OCI-LY7 (cell line): ENCODE data around the gene LGR5. TPM values are rescaled to one million over a fixed set of nuclear protein-coding genes. Genes with fewer than 3 reads are reported as not detected.

Experiments used
- BruUV-seq: library from RNA; stranded (reverse); fragments of 400-500 nt; replicated peaks from 2 replicates; lab custom pipeline; 2021; lab: Mats Ljungman, UMichigan
- CTCF ChIA-PET: fragments of 300-600 bp; sonication (Branson Sonifier 250); formaldehyde crosslinking; loops from one replicate; lab custom pipeline; 2022; ENCODE audit warnings: antibody characterized with exemption; ENCODE audit not compliant: unreplicated experiment; lab: Charles Lee
- POLR2A ChIA-PET: fragments of 300-600 bp; sonication (Branson Sonifier 250); formaldehyde crosslinking; loops from one replicate; lab custom pipeline; 2022; ENCODE audit warnings: antibody characterized with exemption; lab: Charles Lee
- DNase-seq: peaks from one replicate; pipeline ENCODE4 v3.0.0-alpha.2; 2015; ENCODE audit warnings: low spot score
- H2AFZ ChIP-seq: fragments of 200-600 bp; sonication (generic), shearing (Covaris generic); 2 replicates; pipeline ENCODE4 v1.6.1; 2014; ENCODE audit warnings: mild to moderate bottlenecking, antibody characterized with exemption, low read length, moderate library complexity
- H3K27ac ChIP-seq: fragments of 200-600 bp; sonication (generic); 2 replicates; pipeline ENCODE4 v1.5.1; 2014; ENCODE audit warnings: mixed run types, low read depth, mild to moderate bottlenecking, moderate library complexity, low read length, inconsistent platforms; ENCODE audit not compliant: poor library complexity, severe bottlenecking
- H3K36me3 ChIP-seq: fragments of 200-600 bp; sonication (generic); 2 replicates; pipeline ENCODE4 v1.6.1; 2014; ENCODE audit warnings: mild to moderate bottlenecking, antibody characterized with exemption, low read length, moderate library complexity, mixed read lengths; ENCODE audit not compliant: insufficient read depth
- H3K4me1 ChIP-seq: fragments of 200-600 bp; sonication (generic); 2 replicates; pipeline ENCODE4 v1.5.1; 2014; ENCODE audit warnings: mild to moderate bottlenecking, low read length; ENCODE audit not compliant: insufficient read depth, poor library complexity, severe bottlenecking
- H3K4me2 ChIP-seq: fragments of 200-600 bp; sonication (generic); 2 replicates; pipeline ENCODE4 v1.6.1; 2014; ENCODE audit warnings: mild to moderate bottlenecking, low read length
- H3K4me3 ChIP-seq: fragments of 200-600 bp; sonication (generic); 2 replicates; pipeline ENCODE4 v1.5.1; 2014; ENCODE audit warnings: mild to moderate bottlenecking, low read depth, low read length; ENCODE audit not compliant: poor library complexity, severe bottlenecking
- H3K79me2 ChIP-seq: fragments of 200-600 bp; sonication (generic); 2 replicates; pipeline ENCODE4 v1.6.1; 2016; ENCODE audit warnings: low read depth, mild to moderate bottlenecking, low read length, moderate library complexity, mixed read lengths; ENCODE audit not compliant: insufficient read depth
- H3K9me2 ChIP-seq: fragments of 200-600 bp; sonication (generic); 2 replicates; pipeline ENCODE4 v1.6.1; 2016; ENCODE audit warnings: mild to moderate bottlenecking, low read length, mixed read lengths; ENCODE audit not compliant: insufficient read depth
- H3K9me3 ChIP-seq: fragments of 200-600 bp; sonication (generic); 2 replicates; pipeline ENCODE4 v1.6.1; 2014; ENCODE audit warnings: mild to moderate bottlenecking, mixed run types, low read length, mixed read lengths
- H4K20me1 ChIP-seq: fragments of 200-600 bp; sonication (generic); 2 replicates; pipeline ENCODE4 v1.6.1; 2014; ENCODE audit warnings: mild to moderate bottlenecking, antibody characterized with exemption, low read length, moderate library complexity, mixed read lengths; ENCODE audit not compliant: insufficient read depth
- EZH2phosphoT487 ChIP-seq: fragments of 200-600 bp; sonication (generic); IDR thresholded peaks from 2 replicates; pipeline ENCODE4 v1.6.1; 2018; ENCODE audit warnings: low read depth, borderline replicate concordance, mild to moderate bottlenecking, mixed run types, antibody characterized with exemption, low read length, moderate library complexity, mixed read lengths
- intact Hi-C: fragments of 100-400 bp; cut with micrococcal nuclease; formaldehyde crosslinking; loops from one replicate; pipeline ENCODE4 v1.10.0; 2022; ENCODE audit not compliant: unreplicated experiment
- total RNA-seq, 2 experiments: library from RNA; depleted of rRNA in 1 of 2; stranded (reverse); fragments of >200 nt in 1 of 2; shearing (Covaris generic) in 1 of 2; gene quantifications; 2 replicates each; pipeline ENCODE4 v1.2.3, GENCODE V29; 2014 to 2022
- TF ChIP-seq, protein P1 (sequence below): fragments of 200-600 bp; sonication (generic); conservative IDR thresholded peaks from 2 replicates; pipeline ENCODE4 v1.5.1; 2014; ENCODE audit warnings: mild to moderate bottlenecking, antibody characterized with exemption, low read length, moderate library complexity, mixed read lengths

LGR5 gene
- total RNA-seq, 2 experiments from 2014 or later = 0.51 TPM; not detected in 1

DNA sequence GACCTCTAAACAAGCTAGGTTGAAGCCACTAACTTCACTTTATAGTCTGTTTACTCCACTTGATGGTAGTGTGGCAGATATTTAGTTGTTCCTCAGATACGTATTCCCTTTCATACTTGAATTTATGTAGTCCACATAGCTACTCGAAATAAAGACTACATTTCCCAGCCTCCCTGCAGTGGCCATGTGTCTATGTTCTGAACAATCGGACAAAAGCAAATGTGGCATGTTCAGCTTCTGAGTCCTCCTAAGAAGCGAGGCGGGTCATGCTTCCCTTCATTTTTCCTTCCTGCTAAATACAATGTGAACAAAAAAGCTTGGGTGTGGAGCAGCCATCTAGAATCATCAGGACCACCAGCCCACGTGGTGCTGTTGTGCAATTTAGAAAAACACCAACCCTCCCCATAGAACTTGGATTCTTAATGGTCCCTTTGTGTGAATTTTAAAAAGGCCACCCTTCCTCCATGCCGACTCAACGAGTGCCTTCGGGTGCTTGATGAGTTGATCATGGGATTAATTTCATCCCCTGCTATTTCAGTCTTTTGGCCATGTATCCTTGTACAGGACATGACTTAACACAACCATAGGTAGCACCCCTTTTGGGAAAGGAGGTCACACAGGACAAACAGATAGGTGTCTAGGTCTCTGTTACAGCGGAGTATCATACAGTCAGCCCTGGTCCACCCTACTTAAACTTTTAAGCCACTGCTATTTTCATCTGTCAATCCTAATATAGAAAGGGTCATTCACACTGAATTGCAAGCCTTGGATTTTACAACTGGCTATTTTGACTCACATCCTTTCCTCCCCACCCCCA is 163.4 kb downstream of the LGR5 start:
- intact Hi-C loops = no loop called here
- H3K27ac ChIP-seq = no peak overlapping the region
- ChIA-PET POLR2A (interaction anchor here (0.6 to 0.8 kb wide), 2 partner anchors 11 to 1653 kb away, joined by 3 to 4 read pairs; no protein-coding TSS in a partner anchor), CTCF (no interaction called here)
- DNase-seq = no peak
- H2AFZ ChIP-seq = no peak overlapping the region
- no TSS peak for BruUV-seq
- no peaks in the 10 kb centered on the region for H3K79me2 ChIP-seq
- no peaks in the 10 kb centered on the region for H3K9me2 ChIP-seq
- no peak overlapping the region for H3K4me3 ChIP-seq
- no peak overlapping the region for H3K4me2 ChIP-seq
- H4K20me1 ChIP-seq = no peaks in the 10 kb centered on the region
- H3K36me3 ChIP-seq = peaks cover 27% of the 10 kb centered on the region
- no peaks in the 10 kb centered on the region for H3K9me3 ChIP-seq
- no peaks in the 10 kb centered on the region for H3K4me1 ChIP-seq
- TF ChIP-seq, protein P1, sequence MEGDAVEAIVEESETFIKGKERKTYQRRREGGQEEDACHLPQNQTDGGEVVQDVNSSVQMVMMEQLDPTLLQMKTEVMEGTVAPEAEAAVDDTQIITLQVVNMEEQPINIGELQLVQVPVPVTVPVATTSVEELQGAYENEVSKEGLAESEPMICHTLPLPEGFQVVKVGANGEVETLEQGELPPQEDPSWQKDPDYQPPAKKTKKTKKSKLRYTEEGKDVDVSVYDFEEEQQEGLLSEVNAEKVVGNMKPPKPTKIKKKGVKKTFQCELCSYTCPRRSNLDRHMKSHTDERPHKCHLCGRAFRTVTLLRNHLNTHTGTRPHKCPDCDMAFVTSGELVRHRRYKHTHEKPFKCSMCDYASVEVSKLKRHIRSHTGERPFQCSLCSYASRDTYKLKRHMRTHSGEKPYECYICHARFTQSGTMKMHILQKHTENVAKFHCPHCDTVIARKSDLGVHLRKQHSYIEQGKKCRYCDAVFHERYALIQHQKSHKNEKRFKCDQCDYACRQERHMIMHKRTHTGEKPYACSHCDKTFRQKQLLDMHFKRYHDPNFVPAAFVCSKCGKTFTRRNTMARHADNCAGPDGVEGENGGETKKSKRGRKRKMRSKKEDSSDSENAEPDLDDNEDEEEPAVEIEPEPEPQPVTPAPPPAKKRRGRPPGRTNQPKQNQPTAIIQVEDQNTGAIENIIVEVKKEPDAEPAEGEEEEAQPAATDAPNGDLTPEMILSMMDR = no peak
- no peak for TF ChIP-seq EZH2phosphoT487

DNA sequence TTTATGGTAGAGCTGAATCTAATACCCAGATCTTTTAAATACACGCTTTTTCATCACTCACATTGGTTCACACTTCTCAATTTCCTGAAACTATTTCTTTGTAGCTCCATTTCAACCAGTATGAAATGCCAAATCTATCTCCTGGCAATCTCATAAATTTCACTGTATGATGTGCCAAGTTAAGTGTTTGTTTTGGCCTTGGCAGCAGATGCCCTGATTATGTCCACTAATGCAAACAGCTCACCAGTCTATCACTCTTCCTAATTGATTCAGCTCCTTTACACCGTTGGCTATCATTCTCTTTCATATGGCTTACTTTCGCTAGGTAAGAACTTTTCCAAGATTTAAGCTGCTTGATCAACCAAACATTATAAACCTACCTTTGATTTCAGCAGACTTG is 165.4 kb downstream of the LGR5 start:
- CTCF ChIA-PET = no interaction called here
- no peaks in the 10 kb centered on the region for H4K20me1 ChIP-seq
- intact Hi-C loops = no loop called here

More for the DNA sequence above, 165.4 kb downstream of the LGR5 start:
- H3K9me2 ChIP-seq = no peaks in the 10 kb centered on the region
- no peak overlapping the region for H3K4me2 ChIP-seq
- peaks cover 46% of the 10 kb centered on the region for H3K36me3 ChIP-seq
- no peak for TF ChIP-seq EZH2phosphoT487
- TF ChIP-seq, protein P1 = no peak
- H3K27ac ChIP-seq = no peak overlapping the region
- H3K9me3 ChIP-seq = no peaks in the 10 kb centered on the region
- POLR2A ChIA-PET = interaction anchor here (1.3 kb wide), 2 partner anchors 10 to 23 kb away, joined by 3 read pairs; no protein-coding TSS in a partner anchor
- H2AFZ ChIP-seq = no peak overlapping the region
- no peak overlapping the region for H3K4me3 ChIP-seq
- no peak for DNase-seq
- TSS peak; percentile 18 for BruUV-seq
- no peaks in the 10 kb centered on the region for H3K4me1 ChIP-seq
- no peaks in the 10 kb centered on the region for H3K79me2 ChIP-seq
